ENCODE results near the gene TTC12. TPM values are rescaled to one million over a fixed set of nuclear protein-coding genes. Genes with fewer than 3 reads are reported as not detected.
A peak's percentile ranks its signal among the peaks of the same experiment; 100 is the strongest.

TTC12 gene
- total RNA-seq, 2 donors from 2014 or later = 31.1 to 36.5 TPM

DNA sequence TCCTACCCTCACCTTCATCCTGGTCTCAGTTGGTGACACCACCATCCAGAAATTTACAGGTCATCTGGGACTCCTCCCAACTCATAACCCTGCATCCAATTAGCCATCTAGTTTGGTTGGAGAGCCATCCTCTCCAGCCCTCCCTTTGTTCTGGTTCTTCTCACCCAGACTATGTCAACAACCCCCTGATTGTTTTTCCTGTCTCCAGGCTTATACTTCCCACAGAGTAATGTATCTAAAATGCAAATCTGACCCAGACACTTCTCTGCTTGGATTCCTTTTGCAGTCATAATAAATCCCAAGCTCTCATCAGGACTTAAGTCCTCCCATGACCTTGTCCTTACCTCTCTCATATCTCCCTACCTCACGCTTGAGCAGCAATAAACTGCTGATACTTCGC, 3.0 kb downstream of the TTC12 start:
- Mint-ChIP-seq H3K27ac (no peak overlapping the region), H3K4me1 (peaks cover 28% of the 10 kb centered on the region), H3K27me3 (no peaks in the 10 kb centered on the region), H3K36me3 (ENCODE audit: low read depth) (peaks cover 13% of the 10 kb centered on the region), H3K4me3 (no peak overlapping the region)
- no peak for ATAC-seq
- no peaks in the 10 kb centered on the region for H3K9me3 ChIP-seq (ENCODE audit: control insufficient read depth, low read length, poor library complexity, severe bottlenecking)
- DNase-seq = no peak

DNA sequence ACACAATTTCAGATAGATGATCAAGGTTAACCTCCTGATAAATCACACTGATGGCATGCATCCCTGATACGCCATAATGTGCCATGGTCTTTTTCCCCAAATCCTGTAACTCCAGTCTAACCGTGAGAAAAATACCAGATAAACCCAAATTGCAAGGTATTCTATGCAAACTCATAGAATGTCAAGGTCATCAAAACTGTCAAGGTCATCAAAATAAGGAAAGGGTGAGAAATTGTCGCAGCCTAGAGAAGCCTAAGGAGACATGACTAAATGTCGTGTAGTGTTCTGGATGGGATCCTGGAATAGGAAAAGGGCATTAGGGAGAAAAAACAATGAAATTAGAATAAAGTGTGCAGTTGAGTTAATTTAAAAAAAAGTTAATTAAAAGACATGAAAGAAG, 4.7 kb downstream of the TTC12 start:
- Mint-ChIP-seq H3K4me1 (peaks cover 22% of the 10 kb centered on the region), H3K36me3 (ENCODE audit: low read depth) (peaks cover 14% of the 10 kb centered on the region)
- ATAC-seq = no peak

DNA sequence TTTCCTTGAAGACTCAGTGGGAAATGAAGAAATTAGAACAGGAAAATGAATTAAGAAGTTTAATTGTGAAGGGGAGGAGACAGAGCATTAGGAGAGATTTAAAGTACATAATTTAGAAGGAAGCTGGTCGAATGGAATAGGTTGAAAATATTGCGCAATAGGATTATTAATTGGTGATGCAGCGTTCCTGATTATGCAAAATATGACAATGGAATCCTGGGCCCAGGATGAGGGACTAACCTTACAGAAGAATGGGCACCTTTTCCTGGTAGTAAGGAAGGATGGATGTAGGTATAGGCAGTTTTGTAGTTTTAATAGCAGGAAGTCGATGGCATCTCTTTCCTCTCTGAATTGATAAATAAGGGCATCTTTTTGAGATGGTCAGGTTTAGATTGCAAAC, 7.8 kb downstream of the TTC12 start:
- Mint-ChIP-seq H3K4me3 (no peak overlapping the region), H3K36me3 (ENCODE audit: low read depth) (peaks cover 17% of the 10 kb centered on the region), H3K27ac (peak overlapping the region; percentile 62), H3K27me3 (no peaks in the 10 kb centered on the region), H3K4me1 (peaks cover 13% of the 10 kb centered on the region)
- no peak for DNase-seq
- ATAC-seq = no peak
- H3K9me3 ChIP-seq (ENCODE audit: control insufficient read depth, low read length, poor library complexity, severe bottlenecking) = no peaks in the 10 kb centered on the region

More for the DNA sequence above, 4.7 kb downstream of the TTC12 start:
- Mint-ChIP-seq H3K27me3 (no peaks in the 10 kb centered on the region), H3K4me3 (no peak overlapping the region), H3K27ac (no peak overlapping the region)
- H3K9me3 ChIP-seq (ENCODE audit: control insufficient read depth, low read length, poor library complexity, severe bottlenecking) = no peaks in the 10 kb centered on the region
- DNase-seq = no peak

DNA sequence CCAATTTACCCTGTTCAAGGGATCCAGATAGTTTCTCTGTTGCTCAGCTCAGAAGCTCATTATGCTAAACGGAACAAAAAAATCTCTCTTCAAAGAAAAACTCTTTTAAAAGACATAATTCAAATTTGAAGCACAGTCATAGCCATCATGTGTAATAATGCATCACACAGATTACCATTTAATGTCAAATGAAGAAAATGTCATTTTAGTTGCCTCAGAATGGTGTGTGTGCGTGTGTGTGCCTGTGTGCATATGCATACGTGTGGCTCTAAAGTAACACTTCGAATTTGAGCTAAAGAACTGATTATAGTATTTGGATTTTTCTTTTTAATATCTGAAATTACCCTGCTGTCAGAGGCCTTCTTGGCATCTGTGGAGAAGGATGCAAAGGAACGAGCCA, 9.9 kb downstream of the TTC12 start:
- H3K4me1 Mint-ChIP-seq = peaks cover 9% of the 10 kb centered on the region
- DNase-seq (no peak), ATAC-seq (no peak)
- H3K27ac Mint-ChIP-seq = peak overlapping the region; percentile 21
- H3K36me3 Mint-ChIP-seq (ENCODE audit: low read depth) = peaks cover 17% of the 10 kb centered on the region
- H3K27me3 Mint-ChIP-seq = no peaks in the 10 kb centered on the region
- no peak overlapping the region for H3K4me3 Mint-ChIP-seq
- no peaks in the 10 kb centered on the region for H3K9me3 ChIP-seq (ENCODE audit: control insufficient read depth, low read length, poor library complexity, severe bottlenecking)

DNA sequence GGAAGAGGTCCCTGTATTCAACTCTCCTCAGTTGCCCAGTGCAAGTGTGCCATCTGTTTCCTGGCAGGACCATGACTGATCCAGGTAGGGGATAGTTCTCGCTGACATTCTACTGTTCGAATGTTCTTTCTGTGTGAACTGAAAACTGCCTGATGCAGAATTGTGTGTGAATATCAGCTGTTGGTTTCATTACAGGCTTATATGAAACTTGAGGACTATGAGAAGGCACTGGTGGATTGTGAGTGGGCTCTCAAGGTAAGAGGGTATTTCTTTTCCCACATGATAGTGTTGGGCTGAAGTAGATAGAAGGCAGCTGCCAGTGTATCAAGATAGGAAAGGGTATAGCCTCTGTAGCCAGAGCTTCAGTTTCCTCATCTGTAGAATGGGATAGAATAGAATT, 15.3 kb downstream of the TTC12 start:
- peaks cover 10% of the 10 kb centered on the region for H3K4me1 Mint-ChIP-seq

DNA sequence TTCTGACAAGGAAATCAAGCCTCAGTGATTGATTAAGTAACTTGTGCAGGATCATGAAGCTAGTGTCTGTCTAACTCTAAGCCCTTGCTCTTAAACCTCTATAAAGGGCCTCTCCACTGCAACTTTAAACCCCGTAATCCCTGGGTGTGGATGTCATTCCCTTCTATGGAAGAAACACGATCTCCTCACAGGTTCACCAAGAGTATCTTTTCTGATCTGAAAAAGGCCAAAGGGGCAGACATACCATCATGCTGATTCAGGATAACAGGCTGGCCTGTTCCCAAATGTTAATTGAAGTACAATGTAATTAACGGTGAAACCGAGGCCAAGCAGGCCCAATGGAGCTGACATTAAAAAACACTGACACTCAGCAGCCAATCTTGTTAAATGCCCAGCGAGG, 17.1 kb downstream of the TTC12 start:
- Mint-ChIP-seq H3K4me1 (peaks cover 10% of the 10 kb centered on the region), H3K36me3 (ENCODE audit: low read depth) (peaks cover 30% of the 10 kb centered on the region), H3K27me3 (no peaks in the 10 kb centered on the region), H3K27ac (no peak overlapping the region), H3K4me3 (no peak overlapping the region)
- ATAC-seq (no peak), DNase-seq (no peak)
- no peaks in the 10 kb centered on the region for H3K9me3 ChIP-seq (ENCODE audit: control insufficient read depth, low read length, poor library complexity, severe bottlenecking)

More for the DNA sequence above, 15.3 kb downstream of the TTC12 start:
- DNase-seq = no peak
- ATAC-seq = no peak
- no peaks in the 10 kb centered on the region for H3K9me3 ChIP-seq (ENCODE audit: control insufficient read depth, low read length, poor library complexity, severe bottlenecking)
- Mint-ChIP-seq H3K27ac (no peak overlapping the region), H3K4me3 (peak overlapping the region; percentile 50), H3K36me3 (ENCODE audit: low read depth) (peaks cover 26% of the 10 kb centered on the region), H3K27me3 (no peaks in the 10 kb centered on the region)

DNA sequence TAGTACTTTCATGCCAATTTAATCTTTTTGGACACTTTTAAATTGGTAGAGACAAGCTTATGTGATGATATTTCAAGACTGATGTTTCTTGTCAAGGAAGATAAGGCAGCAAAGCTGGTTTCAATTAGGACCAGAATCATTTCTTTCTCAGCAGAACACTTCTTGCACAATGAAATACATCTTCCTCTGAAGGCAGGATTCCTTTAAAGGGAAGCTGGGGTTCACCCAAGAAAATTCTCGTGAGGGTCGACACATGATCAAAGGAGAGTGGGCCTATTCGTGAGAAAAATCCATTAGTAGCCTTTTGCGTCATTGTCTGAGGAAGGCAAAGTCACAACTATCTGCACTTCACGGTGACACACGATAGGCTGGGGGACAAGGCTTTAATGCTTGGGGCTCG, 17.6 kb downstream of the TTC12 start:
- no peak for ATAC-seq

DNA sequence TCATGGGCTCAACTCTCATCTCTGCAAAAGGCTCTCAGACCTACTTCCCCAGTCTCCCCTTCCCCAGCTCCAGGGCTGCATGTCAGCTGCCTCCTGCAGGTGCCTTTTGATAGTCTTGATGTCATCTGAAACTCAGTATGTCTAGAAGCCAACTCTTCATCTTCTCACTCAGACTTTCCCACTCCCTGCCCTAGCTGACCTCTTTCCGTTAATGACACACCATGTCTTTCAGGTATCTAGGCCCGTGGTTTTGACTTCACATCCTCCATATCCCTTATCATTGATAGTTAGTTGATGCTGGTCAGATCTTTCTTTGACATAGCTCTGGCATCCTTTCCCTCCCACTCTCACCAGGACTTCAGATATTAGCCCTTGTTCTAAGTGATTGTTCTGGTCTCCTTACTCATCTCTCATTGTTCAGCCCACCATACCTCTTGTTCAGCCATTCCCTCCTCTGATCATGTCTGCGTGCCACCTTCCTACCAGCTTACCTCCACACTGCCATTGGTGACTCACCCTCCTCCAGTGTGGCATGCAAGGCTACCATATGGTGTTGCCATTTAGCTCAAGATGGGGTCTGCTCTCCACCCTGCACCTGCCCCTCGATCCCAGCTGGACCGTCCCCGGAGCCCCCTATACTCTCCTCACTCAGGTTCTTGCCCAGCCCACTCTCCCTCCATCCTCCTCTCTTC, 18.4 kb downstream of the TTC12 start:
- H3K9me3 ChIP-seq (ENCODE audit: control insufficient read depth, low read length, poor library complexity, severe bottlenecking) = no peaks in the 10 kb centered on the region
- H3K36me3 Mint-ChIP-seq (ENCODE audit: low read depth) = peaks cover 37% of the 10 kb centered on the region
- no peak overlapping the region for H3K27ac Mint-ChIP-seq
- ATAC-seq = no peak
- H3K4me3 Mint-ChIP-seq = no peak overlapping the region
- no peak for DNase-seq
- peaks cover 15% of the 10 kb centered on the region for H3K4me1 Mint-ChIP-seq
- no peaks in the 10 kb centered on the region for H3K27me3 Mint-ChIP-seq

More for the DNA sequence above, 17.6 kb downstream of the TTC12 start:
- Mint-ChIP-seq H3K36me3 (ENCODE audit: low read depth) (peaks cover 31% of the 10 kb centered on the region), H3K27ac (no peak overlapping the region), H3K4me1 (peaks cover 11% of the 10 kb centered on the region), H3K27me3 (no peaks in the 10 kb centered on the region), H3K4me3 (no peak overlapping the region)
- no peak for DNase-seq
- no peaks in the 10 kb centered on the region for H3K9me3 ChIP-seq (ENCODE audit: control insufficient read depth, low read length, poor library complexity, severe bottlenecking)

DNA sequence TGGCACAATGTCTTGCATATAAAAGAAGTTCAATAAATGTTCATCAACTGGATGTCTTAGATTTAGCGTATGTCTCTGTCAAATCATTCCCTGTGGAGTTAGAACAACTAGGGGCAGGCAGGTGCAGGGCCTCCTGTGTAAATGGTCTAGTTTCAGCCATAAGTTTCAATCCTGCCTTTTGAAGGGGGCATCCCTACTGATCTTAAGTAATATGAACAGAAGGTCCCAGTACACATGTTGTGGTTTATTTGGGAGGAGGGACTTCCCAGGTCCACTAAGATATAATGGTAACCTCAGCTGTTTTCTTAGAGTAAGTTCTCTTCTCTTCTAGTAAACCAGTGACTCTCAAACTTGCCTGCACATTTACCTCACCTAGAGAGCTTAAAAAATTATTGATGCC, 19.8 kb downstream of the TTC12 start:
- Mint-ChIP-seq H3K4me1 (peaks cover 12% of the 10 kb centered on the region), H3K4me3 (no peak overlapping the region), H3K36me3 (ENCODE audit: low read depth) (peaks cover 35% of the 10 kb centered on the region), H3K27ac (no peak overlapping the region), H3K27me3 (no peaks in the 10 kb centered on the region)
- DNase-seq (no peak), ATAC-seq (no peak)
- no peaks in the 10 kb centered on the region for H3K9me3 ChIP-seq (ENCODE audit: control insufficient read depth, low read length, poor library complexity, severe bottlenecking)

DNA sequence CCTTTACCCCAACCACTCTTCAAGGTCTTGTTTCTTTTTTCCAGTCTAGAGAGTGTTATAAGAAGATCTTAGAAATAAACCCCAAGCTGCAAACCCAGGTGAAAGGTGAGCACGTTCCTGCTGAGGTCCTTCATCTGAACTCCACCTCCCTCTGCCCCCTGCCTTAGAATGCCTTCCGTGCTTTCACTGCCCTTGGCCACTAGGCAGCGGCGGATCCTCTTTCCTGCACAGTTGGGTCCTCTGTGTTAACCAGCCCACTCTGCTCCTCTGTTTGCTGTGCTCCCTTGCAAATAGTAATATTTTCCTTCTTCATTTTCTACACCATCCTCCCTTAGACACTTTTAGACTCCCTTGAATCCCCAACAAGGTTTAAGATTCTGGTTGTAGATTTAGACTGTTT, 24.3 kb downstream of the TTC12 start:
- DNase-seq (no peak), ATAC-seq (no peak)
- H3K4me1 Mint-ChIP-seq = peaks cover 6% of the 10 kb centered on the region
- no peak overlapping the region for H3K4me3 Mint-ChIP-seq
- no peaks in the 10 kb centered on the region for H3K27me3 Mint-ChIP-seq
- peaks cover 25% of the 10 kb centered on the region for H3K36me3 Mint-ChIP-seq (ENCODE audit: low read depth)
- no peaks in the 10 kb centered on the region for H3K9me3 ChIP-seq (ENCODE audit: control insufficient read depth, low read length, poor library complexity, severe bottlenecking)
- H3K27ac Mint-ChIP-seq = no peak overlapping the region

DNA sequence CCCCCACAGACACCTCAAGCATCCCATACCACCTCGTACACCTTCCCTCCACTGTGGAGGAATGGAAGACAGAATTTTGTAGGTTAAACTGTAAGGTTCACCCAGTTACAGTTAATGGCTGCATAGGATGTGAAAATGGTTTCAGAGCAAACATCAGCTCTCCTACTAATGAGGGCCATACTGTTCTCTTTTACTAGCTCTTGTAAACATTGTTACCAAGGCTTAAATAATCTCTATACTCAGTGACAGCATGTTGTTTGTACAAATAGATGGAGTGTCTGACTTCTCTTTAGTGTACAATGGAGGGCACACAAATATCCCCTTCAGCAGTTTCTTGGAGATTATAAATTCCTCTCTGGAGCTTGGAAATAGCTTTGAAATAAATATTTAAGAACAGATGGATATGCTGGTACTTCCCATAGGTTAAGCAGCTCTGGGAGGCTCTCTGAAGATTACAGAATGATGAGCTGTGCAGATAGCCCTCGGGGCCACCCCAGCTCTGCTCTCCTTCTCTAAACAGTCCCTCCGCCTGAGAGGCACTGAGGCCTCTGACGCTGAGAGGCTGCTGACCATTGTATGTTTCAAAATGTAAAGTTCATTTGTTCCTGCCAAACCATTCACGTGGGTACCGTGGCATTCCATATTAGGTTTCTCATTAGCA, 25.7 kb downstream of the TTC12 start:
- no peak for ATAC-seq
- H3K4me3 Mint-ChIP-seq = no peak overlapping the region
- H3K4me1 Mint-ChIP-seq = peaks cover 9% of the 10 kb centered on the region
- no peaks in the 10 kb centered on the region for H3K9me3 ChIP-seq (ENCODE audit: control insufficient read depth, low read length, poor library complexity, severe bottlenecking)
- peaks cover 27% of the 10 kb centered on the region for H3K36me3 Mint-ChIP-seq (ENCODE audit: low read depth)
- no peaks in the 10 kb centered on the region for H3K27me3 Mint-ChIP-seq
- no peak overlapping the region for H3K27ac Mint-ChIP-seq
- DNase-seq = no peak

DNA sequence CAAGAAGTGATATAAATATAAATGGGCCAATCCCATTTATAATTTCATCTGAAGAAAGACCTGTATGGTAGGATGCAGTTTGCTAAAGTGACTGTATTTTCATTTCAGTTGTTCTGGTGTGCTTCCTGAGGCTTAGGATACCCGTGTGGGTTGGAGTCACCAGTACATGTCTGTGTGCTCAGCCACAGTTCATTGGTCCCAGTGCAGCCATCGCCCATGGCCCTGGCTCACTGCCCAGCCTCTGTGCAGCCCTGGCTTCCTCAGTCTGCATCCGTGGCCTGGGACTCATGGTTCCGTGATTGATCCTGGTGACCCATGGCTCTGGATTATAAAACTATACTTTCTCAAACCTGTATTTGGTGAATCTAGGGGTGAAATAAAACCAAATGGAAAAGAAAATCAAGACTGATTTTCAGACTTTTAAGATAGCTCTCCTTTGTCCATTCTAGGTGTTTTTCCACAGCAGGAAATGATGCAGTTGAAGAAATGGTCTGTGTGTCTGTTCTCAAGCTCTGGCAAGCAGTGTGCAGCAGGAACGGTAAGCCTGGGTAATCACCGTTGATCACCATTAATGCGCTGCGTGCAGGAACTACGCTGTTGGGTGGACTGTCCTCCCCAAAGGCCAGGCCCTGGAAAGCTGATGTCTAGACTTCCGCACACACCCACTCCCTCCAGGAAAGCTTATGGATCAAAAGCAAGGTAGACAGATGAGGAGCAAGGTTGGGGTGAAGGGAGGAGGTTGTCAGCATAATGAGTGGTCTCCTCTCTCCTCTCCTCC, 27.2 kb downstream of the TTC12 start:
- no peak for ATAC-seq
- no peaks in the 10 kb centered on the region for H3K9me3 ChIP-seq (ENCODE audit: control insufficient read depth, low read length, poor library complexity, severe bottlenecking)
- H3K4me1 Mint-ChIP-seq = peaks cover 9% of the 10 kb centered on the region
- H3K36me3 Mint-ChIP-seq (ENCODE audit: low read depth) = peaks cover 22% of the 10 kb centered on the region
- no peak overlapping the region for H3K27ac Mint-ChIP-seq
- no peak overlapping the region for H3K4me3 Mint-ChIP-seq
- no peak for DNase-seq
- no peaks in the 10 kb centered on the region for H3K27me3 Mint-ChIP-seq

DNA sequence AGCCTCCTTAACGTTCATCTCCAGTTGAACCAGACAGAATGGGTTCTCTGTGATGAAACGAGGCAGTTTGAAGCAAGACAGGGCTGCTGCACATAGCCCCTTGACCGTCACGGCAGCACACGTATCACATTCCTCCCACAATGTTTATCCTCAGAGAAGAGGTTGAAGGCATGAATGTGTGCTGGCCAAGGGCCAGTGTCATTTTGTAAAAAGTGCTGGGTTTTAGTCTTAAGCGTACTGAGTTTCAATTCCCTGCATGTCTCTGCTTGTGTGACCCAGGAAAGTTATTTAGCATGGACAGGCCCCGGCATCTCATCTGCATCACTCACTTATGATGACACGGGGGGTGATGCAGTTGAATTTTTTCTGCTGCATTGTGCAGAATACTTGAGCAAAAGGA, 31.6 kb downstream of the TTC12 start:
- H3K9me3 ChIP-seq (ENCODE audit: control insufficient read depth, low read length, poor library complexity, severe bottlenecking) = no peaks in the 10 kb centered on the region
- peaks cover 6% of the 10 kb centered on the region for H3K4me1 Mint-ChIP-seq
- no peak overlapping the region for H3K27ac Mint-ChIP-seq
- ATAC-seq (no peak), DNase-seq (no peak)
- no peaks in the 10 kb centered on the region for H3K27me3 Mint-ChIP-seq
- H3K4me3 Mint-ChIP-seq = no peak overlapping the region
- H3K36me3 Mint-ChIP-seq (ENCODE audit: low read depth) = peaks cover 15% of the 10 kb centered on the region
